Measurements from ENCODE around the gene RPS29. TPM values are rescaled to one million over a fixed set of nuclear protein-coding genes. Genes with fewer than 3 reads are reported as not detected.

The RPS29 gene
- total and polyA plus RNA-seq, 2 of the 13 experiments (the other 11 are each of a cell fraction or from before 2014, with no cell fraction given) = 4,303 to 8,215 TPM

DNA sequence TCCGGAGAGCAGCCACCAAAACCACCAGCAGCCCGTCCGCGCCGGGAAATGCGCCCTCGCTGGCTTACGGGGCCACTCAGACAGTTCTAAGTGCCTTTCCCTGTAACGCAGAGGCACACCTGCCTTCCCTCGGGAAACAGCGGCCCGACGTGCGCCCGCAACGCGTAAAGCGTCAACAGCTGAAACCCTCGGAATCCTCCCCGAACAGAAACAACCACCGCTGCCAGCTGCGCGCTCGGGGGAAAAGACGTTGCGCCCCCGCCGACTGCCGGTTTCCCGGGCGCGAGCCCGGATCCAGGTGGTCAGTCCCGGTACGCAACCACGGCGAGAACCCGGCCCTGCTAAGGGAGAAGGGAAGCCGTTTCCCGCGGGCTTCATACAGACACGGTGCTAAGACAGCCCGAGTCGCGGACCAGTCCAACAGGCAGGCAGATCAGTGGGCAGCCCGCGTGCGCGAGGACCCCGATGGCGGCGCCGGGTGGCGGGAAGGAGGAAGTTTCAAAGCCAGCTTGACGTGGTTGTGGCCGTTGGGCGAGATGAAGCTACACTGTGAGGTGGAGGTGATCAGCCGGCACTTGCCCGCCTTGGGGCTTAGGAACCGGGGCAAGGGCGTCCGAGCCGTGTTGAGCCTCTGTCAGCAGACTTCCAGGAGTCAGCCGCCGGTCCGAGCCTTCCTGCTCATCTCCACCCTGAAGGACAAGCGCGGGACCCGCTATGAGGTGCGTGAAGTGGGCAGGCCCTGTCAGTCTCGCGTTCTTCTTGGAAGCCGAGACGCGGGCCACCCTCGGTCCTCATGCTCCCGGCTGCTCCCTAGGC, 12.5 kb upstream of the RPS29 start, which contains the start of gene LRR1 (continued):
- TF ChIP-seq MLX (CRISPR knock-in tag; IDR thresholded peaks at IDR 0.05) (peak; percentile 62; the same call in 1 of the 2 replicates), PATZ1 (CRISPR knock-in tag; IDR thresholded peaks at IDR 0.05) (peak; percentile 9), KDM6A (CRISPR knock-in tag; IDR thresholded peaks at IDR 0.05; ENCODE audit: low read depth) (no peak), ZNF292 (CRISPR knock-in tag; IDR thresholded peaks at IDR 0.05; ENCODE audit: borderline replicate concordance, low read depth) (no peak; the same call in none of the 2 replicates), KLF6 (CRISPR knock-in tag; IDR thresholded peaks at IDR 0.05) (0 out of 2 replicates have a peak, but pooled peaks have one; percentile 22), SRF (IDR thresholded peaks at IDR 0.05; ENCODE audit: low read depth, low read length) (no peak), ZNF749 (CRISPR knock-in tag; IDR thresholded peaks at IDR 0.05; ENCODE audit: borderline replicate concordance) (peak; percentile 74; the same call in 1 of the 2 replicates), MBNL3 (CRISPR knock-in tag; conservative IDR thresholded peaks at IDR 0.05) (no peak), ZNF30 (CRISPR knock-in tag; IDR thresholded peaks at IDR 0.05) (no peak; the same call in none of the 2 replicates), ZBTB21 (CRISPR knock-in tag; IDR thresholded peaks at IDR 0.05) (no peak), REL (CRISPR knock-in tag; conservative IDR thresholded peaks at IDR 0.05) (peak; percentile 78; the same call in 1 of the 2 replicates), FOXJ3 (CRISPR knock-in tag; IDR thresholded peaks at IDR 0.05; ENCODE audit: borderline replicate concordance) (peak; percentile 44; the same call in 1 of the 2 replicates), ZFP36L1 (CRISPR knock-in tag; IDR thresholded peaks at IDR 0.05) (peak; percentile 68; the same call in 1 of the 2 replicates), DNMT3B (CRISPR knock-in tag; conservative IDR thresholded peaks at IDR 0.05) (no peak), ZNF781 (CRISPR knock-in tag; IDR thresholded peaks at IDR 0.05; ENCODE audit: borderline replicate concordance, not compliant biosample characterization) (peak; percentile 89), SKI (IDR thresholded peaks at IDR 0.05; ENCODE audit: partially characterized antibody) (peak; percentile 64), RFXANK (CRISPR knock-in tag; IDR thresholded peaks at IDR 0.05) (peak; percentile 57; the same call in 1 of the 2 replicates), ADNP (CRISPR knock-in tag; IDR thresholded peaks at IDR 0.05) (no peak), KDM5A (IDR thresholded peaks at IDR 0.05; ENCODE audit: borderline replicate concordance, low read length) (peak; percentile 77; the same call in 1 of the 2 replicates), EEA1 (CRISPR knock-in tag; IDR thresholded peaks at IDR 0.05; ENCODE audit: borderline replicate concordance) (no peak), ZNF564 (CRISPR knock-in tag; IDR thresholded peaks at IDR 0.05) (no peak), FOXK2 (IDR thresholded peaks at IDR 0.05) (peak; percentile 25; the same call in 1 of the 2 replicates), GATAD2A (CRISPR knock-in tag; IDR thresholded peaks at IDR 0.05) (peak; percentile 46), ZBTB37 (CRISPR knock-in tag; IDR thresholded peaks at IDR 0.05) (no peak), BORCS8-MEF2B (CRISPR knock-in tag; IDR thresholded peaks at IDR 0.05) (peak; percentile 95), THAP11 (CRISPR knock-in tag; IDR thresholded peaks at IDR 0.05) (peak; percentile 86), ZMYM2 (CRISPR knock-in tag; IDR thresholded peaks at IDR 0.05) (peak; percentile 98), ZMYM4 (CRISPR knock-in tag; IDR thresholded peaks at IDR 0.05) (peak; percentile 67; the same call in 1 of the 2 replicates), PAF1 (CRISPR knock-in tag; IDR thresholded peaks at IDR 0.05) (no peak)
